SU-DHL-6 (cell line): ENCODE data around the gene BRCC3.

Source experiments
- H2AFZ ChIP-seq: fragments of 200-600 bp; sonication (generic); 2 replicates; pipeline ENCODE4 v1.6.1; 2014; ENCODE audit warnings: low read depth, mild to moderate bottlenecking, moderate library complexity, mixed read lengths, antibody characterized with exemption, low read length; ENCODE audit not compliant: severe bottlenecking
- H3F3A ChIP-seq: fragments of 200-600 bp; shearing (Covaris generic); 2 replicates; pipeline ENCODE4 v1.6.0; 2016; ENCODE audit warnings: antibody characterized with exemption, mild to moderate bottlenecking; ENCODE audit not compliant: insufficient read depth
- H3K27ac ChIP-seq: fragments of 200-600 bp; sonication (generic); 2 replicates; pipeline ENCODE4 v1.5.1; 2016; ENCODE audit warnings: low read depth, mild to moderate bottlenecking, low read length, moderate library complexity, mixed read lengths
- H3K27me3 ChIP-seq: fragments of 200-600 bp; sonication (generic), shearing (Covaris generic); 2 replicates; pipeline ENCODE4 v1.6.0; 2014; ENCODE audit warnings: mild to moderate bottlenecking, low read length
- H3K36me3 ChIP-seq: fragments of 200-600 bp; sonication (generic); 2 replicates; pipeline ENCODE4 v1.6.1; 2014; ENCODE audit warnings: mild to moderate bottlenecking, low read length, mixed read lengths
- H3K4me2 ChIP-seq: fragments of 300-600, 200-600 bp; shearing (Covaris generic), sonication (generic); 2 replicates; pipeline ENCODE4 v1.6.0; 2014; ENCODE audit warnings: low read length, low read depth, mild to moderate bottlenecking; ENCODE audit not compliant: poor library complexity, severe bottlenecking
- H3K4me3 ChIP-seq: fragments of 200-600 bp; sonication (generic); 2 replicates; pipeline ENCODE4 v1.5.1; 2014; ENCODE audit warnings: antibody characterized with exemption, low read length, mild to moderate bottlenecking, mixed read lengths; ENCODE audit not compliant: insufficient read depth, poor library complexity, severe bottlenecking
- H3K79me2 ChIP-seq: fragments of 200-600 bp; sonication (generic); 2 replicates; pipeline ENCODE4 v1.6.1; 2014; ENCODE audit warnings: mild to moderate bottlenecking, low read length, moderate library complexity; ENCODE audit not compliant: insufficient read depth
- H3K9ac ChIP-seq: fragments of 200-600 bp; sonication (generic); 2 replicates; pipeline ENCODE4 v1.7.0; 2014; ENCODE audit warnings: mild to moderate bottlenecking, low read length
- H3K9me2 ChIP-seq: fragments of 200-600 bp; sonication (generic); replicated peaks from 2 replicates; pipeline ENCODE4 v1.6.1; 2014; ENCODE audit warnings: low read length; ENCODE audit not compliant: insufficient read depth
- H3K9me3 ChIP-seq: fragments of 200-600 bp; sonication (generic); 2 replicates; pipeline ENCODE4 v1.6.1; 2014; ENCODE audit warnings: low read length, mixed read lengths; ENCODE audit not compliant: insufficient read depth
- H4K20me1 ChIP-seq: fragments of 200-600 bp; sonication (generic); 2 replicates; pipeline ENCODE4 v1.6.1; 2014; ENCODE audit warnings: low read depth, mild to moderate bottlenecking, antibody characterized with exemption, low read length, moderate library complexity, mixed read lengths
- CTCF ChIP-seq: fragments of 200-600 bp; sonication (generic); IDR thresholded peaks from one replicate; pipeline ENCODE4 v1.5.1; 2017; ENCODE audit warnings: antibody characterized with exemption, mild to moderate bottlenecking, low read length, moderate library complexity; ENCODE audit not compliant: insufficient read depth, poor library complexity, severe bottlenecking
- EZH2phosphoT487 ChIP-seq: fragments of 200-600 bp; sonication (generic), shearing (Covaris generic); conservative IDR thresholded peaks from 2 replicates; pipeline ENCODE4 v1.6.1; 2018; ENCODE audit warnings: mild to moderate bottlenecking, antibody characterized with exemption, low read length, moderate library complexity, mixed read lengths

The BRCC3 gene

DNA sequence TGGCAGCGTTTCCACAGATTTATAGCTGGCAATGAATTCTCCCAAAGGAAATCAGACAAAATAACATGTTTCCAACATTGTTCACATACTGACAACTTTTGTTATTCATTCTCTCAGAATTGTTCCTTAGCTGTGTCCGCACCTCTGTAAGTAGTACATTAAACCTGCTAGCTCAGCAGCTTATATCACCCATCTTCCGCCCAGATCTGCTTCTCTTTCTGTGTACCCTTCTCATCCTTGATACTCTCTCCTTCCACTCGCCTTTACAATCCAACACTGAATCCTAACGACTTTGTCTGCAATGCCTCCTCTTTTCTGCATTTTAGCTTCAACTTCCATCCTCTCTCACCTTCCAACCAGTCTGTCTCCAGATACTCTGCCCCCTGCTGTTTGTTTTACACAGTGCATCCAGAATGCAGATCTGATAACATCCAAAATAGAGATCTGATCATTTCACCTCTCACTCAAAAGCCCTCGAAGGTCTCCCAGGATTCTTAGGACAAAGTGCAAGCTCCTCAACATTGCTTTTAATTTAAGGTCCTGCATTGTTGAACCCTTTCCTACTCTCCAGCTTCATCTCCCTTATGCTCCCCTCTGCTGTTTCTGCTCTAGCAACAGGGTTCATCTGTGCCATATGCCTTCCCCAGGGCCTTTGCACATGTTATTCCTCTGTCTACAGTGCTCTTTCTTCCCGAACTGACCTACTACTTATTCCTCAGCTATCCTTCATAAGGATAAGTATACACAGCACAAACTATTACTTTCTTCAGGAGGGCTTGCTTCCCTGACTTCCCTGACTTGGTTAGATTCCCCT lies 77.6 kb downstream of the BRCC3 start:
- TF ChIP-seq EZH2phosphoT487: no peak
- no peak for TF ChIP-seq CTCF
- Histone ChIP-seq H3K4me3 (no peak overlapping the region), H3K27ac (no peak overlapping the region), H3K4me2 (no peak overlapping the region), H3K27me3 (no peaks in the 10 kb centered on the region), H3K79me2 (no peaks in the 10 kb centered on the region), H3K36me3 (no peaks in the 10 kb centered on the region), H3K9me3 (no peaks in the 10 kb centered on the region), H3K9ac (no peak overlapping the region), H2AFZ (no peak overlapping the region), H4K20me1 (no peaks in the 10 kb centered on the region), H3F3A (no peaks in the 10 kb centered on the region), H3K9me2 (no peaks in the 10 kb centered on the region)

DNA sequence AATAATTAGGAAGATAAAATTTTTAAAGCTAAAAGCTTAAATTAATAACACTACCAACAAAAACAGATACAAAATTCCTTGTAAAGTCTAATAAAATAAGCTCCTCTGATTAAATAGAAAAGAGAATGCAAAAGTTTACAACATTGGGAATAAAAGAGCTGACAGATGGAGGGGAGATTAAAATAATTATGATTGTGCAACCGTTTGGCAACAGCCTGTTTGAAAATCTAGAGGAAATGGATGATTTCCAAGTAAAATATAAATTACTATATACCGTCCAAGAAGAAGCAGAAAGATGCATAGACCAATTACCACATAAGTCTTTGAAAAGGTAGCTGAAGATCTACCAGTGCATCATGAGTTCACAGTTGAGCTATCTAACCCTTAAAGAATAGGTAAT lies 98.6 kb downstream of the BRCC3 start:
- Histone ChIP-seq H2AFZ (no peak overlapping the region), H3K9me3 (no peaks in the 10 kb centered on the region), H4K20me1 (no peaks in the 10 kb centered on the region), H3K4me2 (no peak overlapping the region), H3F3A (no peaks in the 10 kb centered on the region), H3K79me2 (no peaks in the 10 kb centered on the region), H3K9ac (no peak overlapping the region), H3K27me3 (no peaks in the 10 kb centered on the region), H3K9me2 (no peaks in the 10 kb centered on the region), H3K36me3 (no peaks in the 10 kb centered on the region), H3K27ac (no peak overlapping the region), H3K4me3 (no peak overlapping the region)
- TF ChIP-seq CTCF: no peak
- no peak for TF ChIP-seq EZH2phosphoT487
